GM04503 (cell line): ENCODE data around the gene NKAIN2.
"Not testable (repeated sequence)": the region's sequence is repeated elsewhere in the genome, so short reads cannot be mapped to it uniquely, and the experiment has no call there.

Source experiments
- DNase-seq: peaks from one replicate; pipeline ENCODE4 v3.0.0-alpha.2; 2012; ENCODE audit warnings: low read depth

NKAIN2 gene

DNA sequence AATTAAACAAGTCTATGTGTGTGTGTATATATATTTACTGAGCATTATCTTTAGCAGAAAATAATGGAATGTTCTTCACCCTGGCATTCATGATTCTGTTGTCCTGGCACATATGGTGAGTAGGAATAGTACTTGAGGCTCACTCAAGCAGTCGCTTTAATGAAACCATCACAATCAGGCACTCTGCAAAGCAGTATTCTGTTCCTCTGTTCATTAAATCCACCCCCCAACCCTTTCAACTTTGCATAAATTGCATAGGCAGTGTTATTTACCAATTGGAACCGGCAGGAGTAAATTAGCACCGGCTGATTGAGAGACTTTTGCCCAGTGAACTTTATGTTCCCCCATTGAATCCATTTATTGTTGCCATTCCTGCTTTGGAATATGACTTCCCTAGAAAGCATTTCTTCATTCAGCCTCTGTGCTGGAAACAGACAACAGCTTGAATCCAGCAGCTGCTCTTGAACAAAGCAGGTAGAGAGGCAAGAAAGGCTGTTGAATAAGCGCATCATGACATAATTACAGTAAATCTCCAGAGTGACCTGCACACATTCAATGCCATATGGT is 890.6 kb downstream of the NKAIN2 start:
- no peak for DNase-seq

DNA sequence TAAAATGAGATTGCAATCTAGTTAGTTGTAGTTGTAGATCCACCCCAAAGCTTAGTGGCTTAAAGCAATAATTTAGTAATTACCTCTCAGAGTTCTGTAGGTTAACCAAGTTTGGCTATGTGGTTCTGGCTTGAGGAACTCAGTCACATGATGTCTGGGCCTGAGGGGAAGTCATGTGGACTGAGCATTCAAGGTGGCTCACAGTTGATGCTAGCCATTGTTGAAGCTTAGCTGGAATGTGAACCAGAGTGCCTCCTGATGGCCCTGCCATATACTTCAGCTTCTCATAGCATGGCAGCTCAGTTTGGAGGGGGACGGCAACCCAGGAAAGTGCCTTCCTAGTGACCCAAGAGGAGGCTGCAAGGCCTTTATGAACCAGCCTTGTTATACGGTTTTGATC is 895.4 kb downstream of the NKAIN2 start:
- no peak for DNase-seq

DNA sequence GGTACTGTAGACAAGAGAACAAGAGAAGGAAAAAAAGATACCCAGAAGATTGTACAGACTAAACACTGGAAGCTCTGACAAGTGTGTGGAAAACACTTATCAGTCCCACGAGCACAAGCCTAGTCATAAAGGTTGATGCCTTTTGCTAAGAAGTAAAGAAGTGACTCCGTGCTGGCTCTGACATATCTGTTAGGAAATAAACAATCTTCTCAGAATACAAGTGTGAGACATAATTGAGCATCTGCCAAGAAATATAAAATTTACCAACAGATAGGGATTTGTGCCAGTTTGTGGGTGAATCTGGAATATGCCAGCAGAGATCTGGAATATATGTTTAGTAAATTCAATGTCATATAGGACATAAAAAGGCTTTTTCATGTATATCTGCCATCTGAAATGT is 899.9 kb downstream of the NKAIN2 start:
- DNase-seq: no peak

DNA sequence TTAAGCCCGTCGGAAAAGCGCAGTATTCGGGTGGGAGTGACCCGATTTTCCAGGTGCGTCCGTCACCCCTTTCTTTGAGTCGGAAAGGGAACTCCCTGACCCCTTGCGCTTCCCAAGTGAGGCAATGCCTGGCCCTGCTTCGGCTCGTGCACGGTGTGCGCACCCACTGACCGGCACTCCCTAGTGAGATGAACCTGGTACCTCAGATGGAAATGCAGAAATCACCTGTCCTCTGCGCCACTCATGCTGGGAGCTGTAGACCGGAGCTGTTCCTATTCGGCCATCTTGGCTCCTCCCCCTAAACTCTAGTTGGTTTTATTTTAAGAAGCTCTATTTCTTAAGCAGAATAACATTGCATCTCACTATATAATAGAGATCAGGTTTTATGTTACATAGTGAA is 908.9 kb downstream of the NKAIN2 start:
- not testable (repeated sequence) for DNase-seq

DNA sequence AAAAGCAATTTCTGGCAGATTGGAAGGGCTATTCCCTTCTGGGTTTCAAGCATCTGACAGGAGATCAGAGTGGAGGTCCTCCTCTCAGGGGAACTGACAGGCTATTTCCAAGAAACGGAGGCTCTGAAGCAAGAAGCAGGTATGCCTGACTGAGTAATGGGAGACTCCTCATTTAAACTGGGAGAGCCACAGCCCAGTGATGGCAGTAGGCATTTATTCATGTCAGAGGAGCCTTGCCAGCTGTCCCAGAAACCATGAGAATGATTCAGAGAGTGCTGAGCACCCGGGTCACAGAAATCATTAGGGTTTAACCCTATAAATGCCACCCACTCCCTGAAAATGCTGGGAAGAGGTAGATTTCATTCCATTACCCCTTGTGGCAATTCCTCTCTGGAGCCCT is 911.1 kb downstream of the NKAIN2 start:
- DNase-seq: no peak

DNA sequence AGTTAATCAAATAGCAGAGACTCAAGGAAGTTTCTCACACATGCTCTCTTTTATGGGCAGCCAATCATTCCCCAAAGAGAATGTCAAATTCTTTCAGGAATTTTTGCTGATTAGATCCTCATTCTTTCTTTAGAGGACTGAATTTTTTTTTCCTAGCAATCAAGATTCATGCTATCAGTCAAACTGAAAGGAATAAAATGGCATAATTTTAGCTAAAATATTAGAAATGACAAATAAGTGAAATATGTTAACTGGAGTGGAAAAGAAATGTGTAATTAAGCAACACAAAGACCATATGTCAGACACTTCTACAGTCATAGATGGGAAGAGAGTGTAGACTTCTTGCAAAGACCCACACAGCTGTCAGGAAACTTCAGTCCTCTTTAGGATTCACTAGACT is 916.2 kb downstream of the NKAIN2 start:
- DNase-seq: no peak

DNA sequence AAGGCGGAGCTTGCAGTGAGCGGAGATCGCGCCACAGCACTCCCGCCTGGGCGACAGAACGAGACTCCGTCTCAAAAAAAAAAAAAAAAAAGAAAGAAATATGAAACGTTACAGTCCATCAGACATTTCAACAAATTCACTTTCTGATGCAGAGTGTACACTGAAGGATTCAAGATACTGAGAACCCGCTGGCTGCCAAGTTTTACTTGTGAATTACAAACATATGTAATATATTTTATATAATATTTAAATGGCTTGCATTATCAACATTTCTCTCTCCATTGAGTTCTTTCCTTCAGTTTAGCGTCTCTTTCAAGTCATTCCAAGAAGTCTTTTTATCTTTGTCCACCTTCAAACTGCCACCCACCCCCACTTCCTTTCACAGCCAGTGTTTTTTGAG is 917.7 kb downstream of the NKAIN2 start:
- no peak for DNase-seq

DNA sequence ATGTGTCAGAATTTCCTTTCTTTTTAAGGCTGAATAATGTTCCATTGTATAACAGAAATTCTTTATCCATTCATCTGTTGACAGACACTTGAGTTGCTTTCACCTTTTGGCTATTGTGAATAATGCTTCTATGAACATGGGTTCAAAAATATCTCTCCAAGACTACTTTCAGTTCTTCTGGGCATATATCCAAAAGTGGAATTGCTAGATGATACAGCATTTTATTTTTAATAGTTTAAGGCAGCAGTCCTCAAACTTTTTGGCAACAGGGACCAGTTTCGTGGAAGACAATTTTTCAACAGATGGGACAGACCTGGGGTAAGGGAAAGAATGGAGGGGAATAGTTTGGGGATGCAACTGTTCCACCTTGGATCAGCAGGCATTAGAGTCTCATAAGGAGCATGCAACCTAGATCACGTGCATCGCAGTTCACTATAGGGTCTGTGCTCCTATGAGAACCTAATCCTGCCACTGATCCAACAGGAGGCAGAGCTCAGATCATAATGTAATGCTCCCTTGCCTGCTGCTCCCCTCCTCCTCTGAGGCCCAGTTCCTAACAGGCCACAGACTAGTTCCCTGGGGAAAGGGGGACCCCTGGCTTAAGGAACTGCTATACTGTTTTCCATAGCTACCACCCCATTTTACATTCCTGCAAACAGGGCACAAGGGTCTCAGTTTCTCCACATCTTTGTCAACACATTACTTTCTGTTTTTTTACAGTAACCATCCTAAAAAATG is 918.6 kb downstream of the NKAIN2 start:
- DNase-seq: no peak

DNA sequence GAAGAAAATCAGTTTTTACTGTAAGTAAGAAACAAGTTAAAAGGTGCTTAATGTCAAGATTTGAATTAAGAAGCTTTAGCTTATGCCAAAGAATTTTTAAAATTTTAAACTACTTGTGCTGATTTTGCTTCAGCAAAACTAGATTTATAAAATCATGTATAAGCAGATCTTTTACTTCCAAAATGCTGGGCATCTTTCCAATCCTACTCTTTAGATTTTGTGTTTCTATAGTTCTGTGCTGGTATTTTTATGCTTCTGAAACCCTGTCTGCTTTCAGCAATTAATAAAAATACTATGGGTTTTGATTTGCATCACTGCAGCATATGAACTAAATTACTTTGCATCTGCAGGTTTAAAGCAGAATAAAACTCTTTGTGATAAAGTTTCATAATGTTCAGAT is 920.0 kb downstream of the NKAIN2 start:
- DNase-seq: no peak

DNA sequence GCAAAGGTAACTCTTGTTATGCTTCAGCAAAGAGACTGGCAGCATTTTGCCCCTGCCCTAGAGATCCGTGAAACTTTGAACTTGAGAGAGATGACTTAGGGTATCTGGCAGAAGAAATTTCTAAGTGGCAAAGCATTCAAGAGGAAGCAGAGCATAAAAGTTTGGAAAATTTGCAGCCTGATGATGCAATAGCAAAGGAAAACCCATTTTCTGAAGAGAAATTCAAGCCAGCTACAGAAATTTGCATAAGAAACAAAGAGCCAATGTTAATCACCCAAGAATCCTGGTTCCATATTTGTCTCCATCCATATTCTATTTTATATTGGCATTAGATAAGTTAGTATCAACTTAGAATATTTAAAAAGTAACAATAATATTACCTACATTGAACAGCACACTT is 934.1 kb downstream of the NKAIN2 start:
- not testable (repeated sequence) for DNase-seq

DNA sequence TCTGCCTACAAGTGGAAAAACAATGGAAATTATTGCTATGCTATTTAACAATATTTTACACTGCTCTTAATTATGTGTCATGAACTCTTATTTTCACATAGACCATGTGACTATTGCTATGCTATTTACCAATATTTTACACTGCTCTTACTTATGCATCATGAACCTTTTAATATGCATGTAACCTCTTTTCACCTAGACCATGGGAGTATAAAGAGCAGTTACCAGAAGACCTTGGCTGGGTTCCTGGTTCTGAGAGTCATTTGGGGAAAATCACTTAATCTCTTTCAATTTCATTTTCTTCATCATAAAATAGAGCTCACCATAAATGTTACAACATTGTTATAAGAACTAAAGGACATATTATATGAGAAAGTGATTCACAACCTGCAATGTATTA is 934.8 kb downstream of the NKAIN2 start:
- no peak for DNase-seq

DNA sequence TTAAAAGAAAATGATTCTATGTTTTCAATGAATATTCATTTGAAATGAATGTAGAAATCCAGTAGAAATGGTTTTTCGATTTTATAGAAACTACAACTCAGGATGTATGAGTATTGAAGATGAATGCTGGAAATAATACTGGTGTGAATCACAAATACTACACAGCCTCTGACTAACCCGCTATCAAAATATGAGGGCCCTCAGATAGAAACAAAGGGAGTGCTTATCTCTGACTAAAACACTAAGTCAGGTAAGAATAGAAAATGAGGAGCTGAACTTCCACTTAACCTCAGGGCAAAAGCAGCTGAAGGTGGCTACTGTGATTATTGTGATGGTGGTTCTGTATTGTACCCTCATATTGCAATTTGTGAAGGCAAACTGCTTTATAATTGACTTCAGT is 937.7 kb downstream of the NKAIN2 start:
- DNase-seq: no peak

DNA sequence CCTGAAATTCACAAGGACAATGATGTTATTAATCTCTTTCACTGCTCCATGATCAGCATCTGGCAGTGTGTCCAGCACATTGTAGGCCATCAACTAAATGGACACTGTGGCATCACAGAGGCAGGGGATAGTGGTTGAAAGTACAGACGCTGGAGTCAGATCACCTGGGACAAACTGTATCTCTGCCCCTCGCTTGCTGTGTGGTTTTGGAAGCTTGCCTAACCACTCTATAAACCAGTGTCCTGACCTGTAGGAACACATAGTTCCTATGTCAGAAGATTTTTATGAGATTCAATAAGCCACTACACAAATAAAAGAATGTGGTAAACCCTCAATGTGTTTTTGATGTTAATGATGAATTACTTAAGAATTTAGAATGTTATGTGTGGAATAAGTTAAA is 939.3 kb downstream of the NKAIN2 start:
- DNase-seq: no peak

DNA sequence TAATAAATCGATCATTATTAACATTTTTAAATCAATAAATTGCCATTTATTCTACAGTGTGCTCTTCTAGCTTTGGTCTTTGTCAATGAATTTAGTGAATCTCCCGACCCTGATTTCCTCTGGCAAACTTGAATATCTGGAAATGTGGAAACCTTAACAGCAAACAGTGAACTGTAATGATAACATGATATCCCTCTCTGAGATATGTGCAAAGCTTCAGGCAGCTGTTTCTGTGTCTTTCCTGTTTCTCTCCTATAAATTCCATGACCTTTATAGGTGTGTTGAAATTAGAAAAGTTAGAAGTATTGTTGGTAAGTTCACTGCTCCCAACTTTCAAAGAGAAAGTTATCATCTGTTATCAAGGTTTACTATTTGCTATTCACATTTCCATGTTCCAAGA is 939.8 kb downstream of the NKAIN2 start:
- DNase-seq: no peak

DNA sequence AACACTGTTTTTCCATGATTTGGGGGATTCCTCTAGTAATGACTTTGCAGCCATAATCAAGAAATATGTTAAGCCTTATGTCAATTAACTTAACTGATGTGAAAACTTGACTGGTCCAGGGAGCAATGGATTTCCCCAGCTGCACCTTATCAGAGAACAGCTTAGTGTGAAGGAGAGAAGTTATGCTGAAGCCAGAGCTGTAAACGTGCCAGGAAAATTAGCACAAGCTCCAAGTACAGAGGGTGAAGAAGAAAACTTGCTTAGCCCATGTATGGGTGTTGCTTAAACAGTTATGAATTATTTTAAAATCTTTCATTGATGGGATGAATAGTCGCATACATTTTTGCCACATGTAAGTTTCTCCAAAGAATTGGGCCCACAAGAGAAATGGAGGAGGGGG is 943.7 kb downstream of the NKAIN2 start:
- no peak for DNase-seq

DNA sequence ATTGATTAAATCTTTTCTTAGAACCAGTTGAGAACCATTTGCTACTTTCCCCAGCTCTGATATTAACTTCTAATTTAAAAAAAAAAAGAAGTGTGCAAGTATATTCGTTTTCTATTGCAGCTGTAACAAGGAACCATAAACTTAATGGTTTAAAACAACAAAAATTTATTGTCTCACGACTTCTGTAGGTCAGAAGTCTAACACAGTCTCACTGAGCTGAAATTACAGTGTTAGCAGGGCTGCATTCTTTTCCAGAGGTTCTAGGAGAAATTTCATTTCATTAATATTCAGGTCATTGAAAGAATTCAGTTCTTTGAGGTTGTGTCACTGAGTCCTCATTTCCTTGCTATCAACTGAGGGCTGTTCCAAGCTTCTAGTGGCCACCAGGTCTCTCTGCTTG is 945.1 kb downstream of the NKAIN2 start:
- DNase-seq: no peak

DNA sequence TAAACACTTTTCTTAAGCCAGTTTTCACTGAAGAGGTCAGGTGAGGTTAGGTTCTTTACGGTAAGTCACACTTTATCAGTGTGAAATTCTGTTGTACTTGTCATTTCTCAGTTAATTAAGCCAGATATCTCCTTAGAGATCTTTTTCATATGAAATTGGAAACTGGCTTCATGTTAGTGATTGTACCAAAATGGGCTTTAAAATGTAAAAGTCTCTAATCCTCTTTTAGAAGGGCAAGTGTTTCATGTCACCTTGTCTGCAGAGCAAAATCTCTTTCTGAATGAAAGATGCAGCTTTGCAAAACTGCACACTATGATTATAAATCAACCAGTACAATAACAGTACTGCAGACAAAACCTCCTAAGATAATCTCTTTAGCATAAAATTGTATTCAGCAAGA is 949.3 kb downstream of the NKAIN2 start:
- no peak for DNase-seq

DNA sequence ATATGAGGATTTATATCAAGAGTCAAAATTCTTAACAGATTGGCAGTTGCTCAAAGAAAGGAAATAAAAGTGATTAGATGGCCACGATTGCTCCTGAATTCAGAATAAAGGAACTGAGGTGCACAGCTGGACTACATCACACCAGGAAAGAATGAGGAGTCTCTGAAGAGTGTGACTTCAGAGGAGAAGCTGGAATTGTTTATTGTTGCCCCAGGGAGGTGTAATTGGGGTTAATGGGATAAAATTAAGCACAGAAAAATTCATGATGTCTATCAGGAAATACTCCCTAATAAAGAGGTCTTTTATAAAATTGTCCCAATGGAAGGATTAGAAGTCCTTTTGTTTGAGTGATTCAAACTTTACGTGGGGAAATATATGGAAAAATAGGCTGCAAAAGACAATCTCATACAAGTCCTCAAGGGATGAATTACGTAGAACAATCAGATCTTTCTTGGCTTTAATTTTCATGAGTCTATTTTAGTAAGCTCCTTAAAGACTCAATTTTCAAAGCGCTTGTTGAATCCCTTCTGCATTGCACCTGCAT is 950.0 kb downstream of the NKAIN2 start:
- no peak for DNase-seq

DNA sequence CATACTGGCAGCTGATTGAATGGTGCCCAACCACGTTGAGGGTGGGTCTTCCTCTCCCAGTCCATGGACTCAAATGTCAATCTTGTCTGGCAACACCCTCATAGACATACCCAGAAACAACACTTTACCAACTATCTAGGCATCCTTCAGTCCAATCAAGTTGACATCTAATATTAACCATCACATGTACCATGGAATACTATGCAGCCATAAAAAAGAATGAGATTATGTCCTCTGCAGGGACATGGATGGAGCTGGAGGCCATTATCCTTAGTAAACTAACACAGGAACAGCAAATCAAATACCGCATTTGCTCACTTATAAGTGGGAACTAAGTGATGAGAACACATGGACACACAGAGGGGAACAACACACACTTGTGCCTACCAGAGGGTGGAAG is 951.7 kb downstream of the NKAIN2 start:
- DNase-seq: no peak

DNA sequence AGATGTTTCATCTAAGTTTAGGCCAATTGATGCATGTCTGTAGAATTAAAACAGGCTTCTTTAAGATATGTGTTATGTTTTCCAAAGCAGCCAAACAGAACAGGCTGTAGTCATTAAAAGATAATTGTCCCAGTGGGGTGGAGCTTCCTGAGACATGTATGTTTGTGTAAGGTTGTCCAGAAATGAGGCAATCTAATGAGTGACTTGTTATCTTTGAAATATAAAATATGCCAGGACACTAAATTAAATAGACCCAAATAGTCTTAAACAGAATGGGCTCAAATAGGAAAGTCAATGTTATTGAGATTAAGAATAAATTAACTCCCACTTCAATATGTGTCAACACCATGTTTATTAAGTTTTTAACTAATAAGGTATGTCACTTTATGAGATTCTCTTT is 953.9 kb downstream of the NKAIN2 start:
- no peak for DNase-seq

DNA sequence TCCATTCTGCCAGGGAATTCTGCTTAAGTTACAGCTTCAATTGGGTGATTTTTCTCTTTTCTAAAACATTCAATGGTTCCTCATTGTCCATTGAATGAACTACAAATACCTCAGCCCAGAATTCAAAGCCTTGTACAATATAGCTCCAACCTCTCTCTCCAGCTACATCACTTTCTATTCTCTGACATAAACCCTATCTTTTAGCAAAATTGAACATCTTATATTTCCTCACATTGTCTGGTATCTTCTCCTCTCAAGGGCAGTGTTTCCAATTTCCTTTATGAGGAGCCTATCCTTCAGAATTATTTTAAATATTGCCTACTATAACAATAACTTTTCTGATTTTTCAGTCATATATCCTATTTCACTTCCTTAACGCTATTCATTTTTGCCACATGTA is 955.0 kb downstream of the NKAIN2 start:
- no peak for DNase-seq

DNA sequence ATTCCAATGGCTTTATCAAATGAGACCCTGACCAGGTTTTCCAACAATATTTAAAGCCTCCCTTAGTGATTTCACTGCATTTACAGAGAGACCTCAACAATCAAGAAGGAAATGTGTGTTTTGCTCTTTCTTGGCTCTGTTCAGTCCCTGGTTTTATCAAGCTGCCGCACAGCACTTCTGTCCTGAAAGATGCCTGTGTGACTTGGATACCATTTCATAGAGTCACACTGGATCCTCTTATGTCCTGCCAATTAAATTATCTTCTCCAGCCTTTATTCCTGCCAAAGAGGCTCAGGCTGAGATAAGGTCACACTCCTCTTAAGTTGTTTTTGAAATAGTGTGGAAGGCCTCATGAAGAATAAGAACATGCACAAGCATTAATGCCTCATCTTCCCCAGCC is 961.6 kb downstream of the NKAIN2 start:
- DNase-seq: no peak

DNA sequence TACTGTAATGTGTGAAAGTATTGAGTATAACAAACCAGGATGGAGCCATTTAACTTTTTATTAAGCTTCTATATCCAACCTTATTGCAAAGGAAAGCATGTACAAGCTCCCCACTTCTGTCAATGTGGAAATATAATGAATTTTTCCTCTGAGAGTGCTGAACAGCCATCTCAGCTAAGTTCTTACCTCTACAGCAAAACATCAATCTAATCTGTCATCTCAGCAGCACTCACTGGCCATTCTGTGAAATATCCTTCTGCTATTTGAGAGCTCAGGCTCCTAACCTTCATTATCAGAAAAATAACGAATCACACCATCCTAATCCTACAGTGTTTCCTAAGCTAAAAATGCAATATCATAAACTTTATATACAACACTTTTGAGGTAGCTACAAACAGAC is 964.6 kb downstream of the NKAIN2 start:
- no peak for DNase-seq
